ENCODE data around the gene AP1M2. TPM values are rescaled to one million over a fixed set of nuclear protein-coding genes. Genes with fewer than 3 reads are reported as not detected.
"Not testable (repeated sequence)": the region's sequence is repeated elsewhere in the genome, so short reads cannot be mapped to it uniquely, and the experiment has no call there.

The AP1M2 gene
- total RNA-seq, 1 experiment from 2014 or later: 146 TPM

DNA sequence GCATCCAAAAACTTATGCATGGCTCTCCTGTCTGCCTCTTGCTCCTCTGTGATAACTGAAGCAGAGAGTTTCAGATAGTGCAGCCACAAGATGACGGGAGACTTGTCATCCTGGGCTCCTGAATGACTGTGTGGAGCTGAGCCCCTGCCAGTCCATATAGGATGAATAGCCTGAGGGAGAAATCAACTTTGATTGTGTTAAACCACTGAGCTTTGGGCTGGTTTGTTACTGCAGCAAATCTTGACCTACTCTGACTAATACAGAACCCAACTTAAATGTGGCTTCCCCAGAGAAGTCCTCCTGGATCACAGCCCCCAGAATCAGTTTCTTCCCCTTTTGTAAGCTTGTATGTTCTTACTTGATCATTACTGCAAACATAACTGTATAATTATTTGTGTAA is 54.7 kb downstream of the AP1M2 start:
- no peak overlapping the region for H3K4me2 ChIP-seq (ENCODE audit: insufficient read depth, insufficient read length, low read length)
- H3K79me2 ChIP-seq (ENCODE audit: insufficient read depth, low read length): no peaks in the 10 kb centered on the region
- no peaks in the 10 kb centered on the region for H3K36me3 Mint-ChIP-seq (ENCODE audit: insufficient read depth in 1 of 3, low read depth in 3 of 3)
- no peak overlapping the region for H3T11ph ChIP-seq (ENCODE audit: low read length)
- no peaks in the 10 kb centered on the region for H3K9me3 ChIP-seq (ENCODE audit: control insufficient read depth, low read depth, low read length)
- no peak overlapping the region for H4K8ac ChIP-seq (replicated peaks; ENCODE audit: insufficient read length, low read depth, low read length)
- no peak overlapping the region for H3K18ac ChIP-seq (ENCODE audit: insufficient read length, low read depth, low read length)
- peaks cover 16% of the 10 kb centered on the region for H3K27me3 Mint-ChIP-seq (ENCODE audit: low read depth)
- H4K20me1 ChIP-seq (ENCODE audit: control insufficient read depth, insufficient read depth, insufficient read length): no peaks in the 10 kb centered on the region
- no peak overlapping the region for H4K91ac ChIP-seq (ENCODE audit: insufficient read length, low read depth, low read length)
- no peak overlapping the region for H2BK5ac ChIP-seq (ENCODE audit: insufficient read length, low read length)
- H4K5ac ChIP-seq (ENCODE audit: insufficient read length, low read depth, low read length): no peak overlapping the region
- no peak overlapping the region for H3K56ac ChIP-seq (ENCODE audit: insufficient read length, low read depth, low read length)
- no peak overlapping the region for H2BK120ac ChIP-seq (ENCODE audit: low read depth, low read length, poor library complexity, severe bottlenecking)
- H3K27me3 ChIP-seq (ENCODE audit: insufficient read depth, low read length): no peaks in the 10 kb centered on the region
- no peak overlapping the region for H2BK20ac ChIP-seq (ENCODE audit: low read depth, low read length, poor library complexity, severe bottlenecking)
- no CpG with 5 or more reads among the region's 1 CpG for WGBS (ENCODE audit: extremely low coverage, insufficient read length, low lambda C conversion rate)
- no peaks in the 10 kb centered on the region for H3K9me3 Mint-ChIP-seq
- H3K14ac ChIP-seq (ENCODE audit: insufficient read depth, low read length): no peak overlapping the region
- H3K23me2 ChIP-seq (ENCODE audit: insufficient read length, low read depth, low read length, poor library complexity, severe bottlenecking): no peaks in the 10 kb centered on the region
- no peaks in the 10 kb centered on the region for H3K4me1 Mint-ChIP-seq
- no peak overlapping the region for H2BK15ac ChIP-seq (ENCODE audit: low read depth, low read length)
- no peak overlapping the region for H3K27ac Mint-ChIP-seq
- H3K27ac ChIP-seq (ENCODE audit: insufficient read length, low read depth, low read length): no peak overlapping the region
- H3K9ac ChIP-seq (ENCODE audit: extremely low read depth, insufficient read length, low read length): no peak overlapping the region
- no peak overlapping the region for H2AK5ac ChIP-seq (ENCODE audit: insufficient read length, low read length)
- DNase-seq: no peak
- no peaks in the 10 kb centered on the region for H3K79me1 ChIP-seq (ENCODE audit: insufficient read depth, low read depth, low read length, poor library complexity, severe bottlenecking)
- TF ChIP-seq, protein P1, sequence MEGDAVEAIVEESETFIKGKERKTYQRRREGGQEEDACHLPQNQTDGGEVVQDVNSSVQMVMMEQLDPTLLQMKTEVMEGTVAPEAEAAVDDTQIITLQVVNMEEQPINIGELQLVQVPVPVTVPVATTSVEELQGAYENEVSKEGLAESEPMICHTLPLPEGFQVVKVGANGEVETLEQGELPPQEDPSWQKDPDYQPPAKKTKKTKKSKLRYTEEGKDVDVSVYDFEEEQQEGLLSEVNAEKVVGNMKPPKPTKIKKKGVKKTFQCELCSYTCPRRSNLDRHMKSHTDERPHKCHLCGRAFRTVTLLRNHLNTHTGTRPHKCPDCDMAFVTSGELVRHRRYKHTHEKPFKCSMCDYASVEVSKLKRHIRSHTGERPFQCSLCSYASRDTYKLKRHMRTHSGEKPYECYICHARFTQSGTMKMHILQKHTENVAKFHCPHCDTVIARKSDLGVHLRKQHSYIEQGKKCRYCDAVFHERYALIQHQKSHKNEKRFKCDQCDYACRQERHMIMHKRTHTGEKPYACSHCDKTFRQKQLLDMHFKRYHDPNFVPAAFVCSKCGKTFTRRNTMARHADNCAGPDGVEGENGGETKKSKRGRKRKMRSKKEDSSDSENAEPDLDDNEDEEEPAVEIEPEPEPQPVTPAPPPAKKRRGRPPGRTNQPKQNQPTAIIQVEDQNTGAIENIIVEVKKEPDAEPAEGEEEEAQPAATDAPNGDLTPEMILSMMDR (conservative IDR thresholded peaks at IDR 0.05): no peak
- H3K4me1 ChIP-seq (ENCODE audit: insufficient read depth, low read length): no peaks in the 10 kb centered on the region
- no peak overlapping the region for H3K4ac ChIP-seq (ENCODE audit: low read depth, low read length)
- no peak overlapping the region for H2BK12ac ChIP-seq (ENCODE audit: insufficient read length, low read depth, low read length)
- no peak overlapping the region for H3K4me3 Mint-ChIP-seq
- no peak overlapping the region for H2AFZ ChIP-seq (ENCODE audit: low read length)
- no peak overlapping the region for H3K23ac ChIP-seq (ENCODE audit: insufficient read length, low read depth, low read length)

DNA sequence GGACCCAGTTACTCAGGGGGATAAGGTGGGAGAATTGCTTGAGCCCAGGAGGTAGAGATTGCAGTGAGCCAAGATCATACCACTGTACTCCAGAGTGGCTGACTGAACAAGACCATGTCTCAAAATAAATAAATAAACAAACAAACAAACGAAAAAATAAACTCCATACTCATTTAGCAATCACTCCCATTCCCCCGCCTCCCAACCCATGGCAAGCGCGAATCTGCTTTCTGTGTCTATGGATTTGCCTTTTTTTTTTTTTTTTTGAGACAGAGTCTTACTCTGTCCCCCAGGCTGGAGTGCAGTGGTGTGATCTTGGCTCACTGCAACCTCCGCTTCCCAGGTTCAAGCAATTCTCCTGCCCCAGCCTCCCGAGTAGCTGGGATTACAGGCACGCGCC is 60.2 kb downstream of the AP1M2 start:
- not testable (repeated sequence) for H3K4me2 ChIP-seq (ENCODE audit: insufficient read depth, insufficient read length, low read length); H4K5ac ChIP-seq (ENCODE audit: insufficient read length, low read depth, low read length); H3K4me1 ChIP-seq (ENCODE audit: insufficient read depth, low read length); DNase-seq; H3K9me3 Mint-ChIP-seq; H3K27ac Mint-ChIP-seq; H3K4ac ChIP-seq (ENCODE audit: low read depth, low read length); H3K79me1 ChIP-seq (ENCODE audit: insufficient read depth, low read depth, low read length, poor library complexity, severe bottlenecking); H3K23ac ChIP-seq (ENCODE audit: insufficient read length, low read depth, low read length); H3T11ph ChIP-seq (ENCODE audit: low read length); H4K20me1 ChIP-seq (ENCODE audit: control insufficient read depth, insufficient read depth, insufficient read length); H3K23me2 ChIP-seq (ENCODE audit: insufficient read length, low read depth, low read length, poor library complexity, severe bottlenecking); H3K27me3 ChIP-seq (ENCODE audit: insufficient read depth, low read length); H2AFZ ChIP-seq (ENCODE audit: low read length); H3K27me3 Mint-ChIP-seq (ENCODE audit: low read depth); H3K4me3 Mint-ChIP-seq; H4K8ac ChIP-seq (replicated peaks; ENCODE audit: insufficient read length, low read depth, low read length); H2BK12ac ChIP-seq (ENCODE audit: insufficient read length, low read depth, low read length); H3K79me2 ChIP-seq (ENCODE audit: insufficient read depth, low read length); H3K18ac ChIP-seq (ENCODE audit: insufficient read length, low read depth, low read length); H3K4me1 Mint-ChIP-seq; H4K91ac ChIP-seq (ENCODE audit: insufficient read length, low read depth, low read length); H2BK20ac ChIP-seq (ENCODE audit: low read depth, low read length, poor library complexity, severe bottlenecking); H3K56ac ChIP-seq (ENCODE audit: insufficient read length, low read depth, low read length); H2AK5ac ChIP-seq (ENCODE audit: insufficient read length, low read length); H2BK5ac ChIP-seq (ENCODE audit: insufficient read length, low read length); H3K27ac ChIP-seq (ENCODE audit: insufficient read length, low read depth, low read length); H2BK120ac ChIP-seq (ENCODE audit: low read depth, low read length, poor library complexity, severe bottlenecking); H3K9me3 ChIP-seq (ENCODE audit: control insufficient read depth, low read depth, low read length); H3K14ac ChIP-seq (ENCODE audit: insufficient read depth, low read length); H3K36me3 Mint-ChIP-seq (ENCODE audit: insufficient read depth in 1 of 3, low read depth in 3 of 3); H3K9ac ChIP-seq (ENCODE audit: extremely low read depth, insufficient read length, low read length); H2BK15ac ChIP-seq (ENCODE audit: low read depth, low read length)
- no CpG with 5 or more reads among the region's 8 CpGs for WGBS (ENCODE audit: extremely low coverage, insufficient read length, low lambda C conversion rate)

All from H9 (cell line).